Hepatocyte (in vitro differentiated cells): ENCODE data around the gene CDK17.

Experiments
- CTCF ChIP-seq: fragments of 200-600 bp; sonication (generic); IDR thresholded peaks from 2 replicates; pipeline ENCODE4 v1.5.1; 2016; ENCODE audit warnings: antibody characterized with exemption, mild to moderate bottlenecking; ENCODE audit not compliant: poor library complexity
- EZH2 ChIP-seq: fragments of 200-600 bp; sonication (generic); IDR thresholded peaks from 2 replicates; pipeline ENCODE4 v1.6.1; 2016; ENCODE audit warnings: antibody characterized with exemption, mild to moderate bottlenecking, borderline replicate concordance
- EZH2phosphoT487 ChIP-seq: fragments of 200-600 bp; sonication (generic); IDR thresholded peaks from one replicate; pipeline ENCODE4 v1.6.1; 2018; ENCODE audit warnings: antibody characterized with exemption, mild to moderate bottlenecking, low read depth, moderate library complexity; ENCODE audit not compliant: unreplicated experiment, severe bottlenecking

- TF ChIP-seq EZH2phosphoT487 (no peak), CTCF (no peak), EZH2 (no peak)
Measured at GRCh38 chr12:96247563-96247962, 152.7 kb downstream of the CDK17 start.
